ENCODE results near the gene PPARGC1A. TPM values are rescaled to one million over a fixed set of nuclear protein-coding genes. Genes with fewer than 3 reads are reported as not detected.

Gene PPARGC1A
- total RNA-seq, 2 donors from 2014 or later, result 8.9 to 10.2 TPM

GRCh38 chr4:23916282-23916681 is 26.4 kb upstream of the PPARGC1A start:
- Histone ChIP-seq H3K9me3 (ENCODE audit: control insufficient read depth, low read length) (no peaks in the 10 kb centered on the region), H3K27ac (ENCODE audit: low read depth, low read length) (no peak overlapping the region), H3K9ac (ENCODE audit: extremely low read depth, low read length, poor library complexity, severe bottlenecking) (no peak overlapping the region), H3K27me3 (ENCODE audit: control insufficient read depth, insufficient read depth, low read length, poor library complexity, severe bottlenecking) (no peaks in the 10 kb centered on the region), H3K4me1 (ENCODE audit: control insufficient read depth, insufficient read depth, low read length) (no peaks in the 10 kb centered on the region), H3K4me3 (ENCODE audit: low read length) (no peak overlapping the region), H3K36me3 (ENCODE audit: control insufficient read depth, insufficient read depth, low read length) (no peaks in the 10 kb centered on the region)
- TF ChIP-seq CTCF (conservative IDR thresholded peaks at IDR 0.05), result no peak
- Mint-ChIP-seq H3K27ac (no peak overlapping the region), H3K4me1 (peaks cover 8% of the 10 kb centered on the region), H3K27me3 (ENCODE audit: insufficient read depth) (no peaks in the 10 kb centered on the region), H3K9me3 (no peaks in the 10 kb centered on the region), H3K36me3 (ENCODE audit: low read depth) (no peaks in the 10 kb centered on the region), H3K4me3 (no peak overlapping the region)
- no peak for DNase-seq
- WGBS, 2 experiments (ENCODE audit: insufficient coverage in 1 of 2, insufficient read length in 1 of 2), result 93 to 100% methylated on average over 1 to 2 of the region's 2 CpGs

- Mint-ChIP-seq H3K36me3 (ENCODE audit: low read depth) (no peaks in the 10 kb centered on the region), H3K4me3 (no peak overlapping the region), H3K27me3 (ENCODE audit: insufficient read depth) (no peaks in the 10 kb centered on the region), H3K27ac (no peak overlapping the region), H3K4me1 (peaks cover 1% of the 10 kb centered on the region), H3K9me3 (no peaks in the 10 kb centered on the region)
- no peak overlapping the region for H3K4me3 ChIP-seq (ENCODE audit: low read length)
- no peak for TF ChIP-seq CTCF (conservative IDR thresholded peaks at IDR 0.05)
- no peak for DNase-seq
- WGBS, 2 experiments (ENCODE audit: insufficient coverage in 1 of 2, insufficient read length in 1 of 2), result 91 to 100% methylated on average over 1 to 2 of the region's 2 CpGs
- no peaks in the 10 kb centered on the region for H3K27me3 ChIP-seq (ENCODE audit: control insufficient read depth, insufficient read depth, low read length, poor library complexity, severe bottlenecking)
- no peaks in the 10 kb centered on the region for H3K36me3 ChIP-seq (ENCODE audit: control insufficient read depth, insufficient read depth, low read length)
- no peaks in the 10 kb centered on the region for H3K9me3 ChIP-seq (ENCODE audit: control insufficient read depth, low read length)
- H3K9ac ChIP-seq (ENCODE audit: extremely low read depth, low read length, poor library complexity, severe bottlenecking), result no peak overlapping the region
- H3K4me1 ChIP-seq (ENCODE audit: control insufficient read depth, insufficient read depth, low read length), result no peaks in the 10 kb centered on the region
- H3K27ac ChIP-seq (ENCODE audit: low read depth, low read length), result no peak overlapping the region
Observed at GRCh38 chr4:23915459-23916132, 25.7 kb upstream of the PPARGC1A start.

- no peak for TF ChIP-seq CTCF (conservative IDR thresholded peaks at IDR 0.05)
Observed at GRCh38 chr4:23911675-23912455, 22.0 kb upstream of the PPARGC1A start.

More at GRCh38 chr4:23911675-23912455, 22.0 kb upstream of the PPARGC1A start:
- DNase-seq, result no peak
- Mint-ChIP-seq H3K27me3 (ENCODE audit: insufficient read depth) (no peaks in the 10 kb centered on the region), H3K27ac (no peak overlapping the region), H3K9me3 (no peaks in the 10 kb centered on the region), H3K36me3 (ENCODE audit: low read depth) (no peaks in the 10 kb centered on the region), H3K4me3 (no peak overlapping the region), H3K4me1 (no peaks in the 10 kb centered on the region)
- H3K9me3 ChIP-seq (ENCODE audit: control insufficient read depth, low read length), result no peaks in the 10 kb centered on the region
- H3K27me3 ChIP-seq (ENCODE audit: control insufficient read depth, insufficient read depth, low read length, poor library complexity, severe bottlenecking), result no peaks in the 10 kb centered on the region
- no peak overlapping the region for H3K9ac ChIP-seq (ENCODE audit: extremely low read depth, low read length, poor library complexity, severe bottlenecking)
- H3K4me3 ChIP-seq (ENCODE audit: low read length), result no peak overlapping the region
- H3K4me1 ChIP-seq (ENCODE audit: control insufficient read depth, insufficient read depth, low read length), result no peaks in the 10 kb centered on the region
- H3K36me3 ChIP-seq (ENCODE audit: control insufficient read depth, insufficient read depth, low read length), result no peaks in the 10 kb centered on the region
- H3K27ac ChIP-seq (ENCODE audit: low read depth, low read length), result no peak overlapping the region
- 96 to 100% methylated on average over 1 to 2 of the region's 2 CpGs for WGBS, 2 experiments (ENCODE audit: insufficient coverage in 1 of 2, insufficient read length in 1 of 2)

All from endodermal cell (in vitro differentiated cells).